GM12878 (cell line): ENCODE measurements around the gene CWC22. TPM values are rescaled to one million over a fixed set of nuclear protein-coding genes. Genes with fewer than 3 reads are reported as not detected.

Experiments
- ATAC-seq: fragments of 200-7000 bp; cut with Tn5 transposase; 3 replicates; pipeline ENCODE4 v1.9.1; 2020; ENCODE audit warnings: mild to moderate bottlenecking, moderate library complexity
- BruUV-seq: library from RNA; stranded (reverse); fragments of 400-500 nt; replicated peaks from 2 replicates; lab custom pipeline; 2021; lab: Mats Ljungman, UMichigan
- CTCF ChIA-PET: fragments of 300-600 bp; sonication (Branson Sonifier 250); formaldehyde crosslinking; extraction: SDS; loops from one replicate; lab custom pipeline; 2021; ENCODE audit warnings: inconsistent platforms; lab: Yijun Ruan, JAX
- POLR2A ChIA-PET: fragments of 350-600 bp; formaldehyde crosslinking; extraction: SDS; loops from one replicate; lab custom pipeline; 2021; ENCODE audit warnings: inconsistent platforms; lab: Charles Lee
- RAD21 ChIA-PET: fragments of 300-600 bp; sonication (Branson Sonifier 250); formaldehyde crosslinking; loops from one replicate; lab custom pipeline; 2023; ENCODE audit warnings: antibody characterized with exemption; ENCODE audit not compliant: unreplicated experiment; lab: Charles Lee
- SMC1A ChIA-PET: fragments of 300-600 bp; sonication (Branson Sonifier 250); formaldehyde crosslinking; loops from one replicate; lab custom pipeline; 2023; ENCODE audit not compliant: unreplicated experiment, uncharacterized antibody; lab: Charles Lee
- DNase-seq: peaks from one replicate; pipeline ENCODE4 v3.0.0-alpha.2; 2011; ENCODE audit warnings: low read depth, low spot score
- FAIRE-seq: peaks from 3 replicates; lab custom pipeline; 2011; peaks lifted over from hg19 to GRCh38; lab: Jason Lieb, UNC
- H2AFZ ChIP-seq: 2 replicates; pipeline ENCODE4 v1.6.0; 2011; ENCODE audit warnings: low read depth, low read length, control low read depth; ENCODE audit not compliant: control insufficient read depth
- H3K27ac ChIP-seq: 2 replicates; pipeline ENCODE4 v1.5.1; 2011; ENCODE audit warnings: control low read depth; ENCODE audit not compliant: control insufficient read depth, insufficient read depth
- H3K27me3 ChIP-seq, 2 experiments: replicated peaks in 1 of 2; 2 replicates each; pipeline versions ENCODE4 v1.6.0 to v1.6.1; 2011; ENCODE audit warnings: low read length in 1 of 2; ENCODE audit not compliant: control insufficient read depth in 2 of 2, insufficient read depth in 2 of 2
- H3K36me3 ChIP-seq, 2 experiments: 2 replicates each; pipeline ENCODE4 v1.5.1; 2011; ENCODE audit warnings: low read length in 1 of 2; ENCODE audit not compliant: control insufficient read depth in 2 of 2, insufficient read depth in 2 of 2
- H3K4me1 ChIP-seq: 2 replicates; pipeline ENCODE4 v1.6.1; 2011; ENCODE audit warnings: mild to moderate bottlenecking, low read length, moderate library complexity, mixed read lengths; ENCODE audit not compliant: control insufficient read depth, insufficient read depth
- H3K4me2 ChIP-seq: 2 replicates; pipeline ENCODE4 v1.6.0; 2011; ENCODE audit warnings: control low read depth; ENCODE audit not compliant: control insufficient read depth, insufficient read depth
- H3K4me3 ChIP-seq: fragments of 200-600 bp; sonication (generic); 2 replicates; pipeline ENCODE4 v1.5.1; 2016
- H3K79me2 ChIP-seq: 2 replicates; pipeline ENCODE4 v1.6.0; 2011; ENCODE audit warnings: low read length; ENCODE audit not compliant: control insufficient read depth, insufficient read depth
- H3K9ac ChIP-seq: 2 replicates; pipeline ENCODE4 v1.8.0; 2011; ENCODE audit warnings: low read length, control low read depth, mixed read lengths; ENCODE audit not compliant: control insufficient read depth, insufficient read depth
- H3K9me3 ChIP-seq: replicated peaks from 3 replicates; pipeline ENCODE4 v1.5.1; 2011; ENCODE audit warnings: mild to moderate bottlenecking, low read length; ENCODE audit not compliant: control insufficient read depth, insufficient read depth
- H4K20me1 ChIP-seq: 2 replicates; pipeline ENCODE4 v1.6.0; 2011; ENCODE audit not compliant: control insufficient read depth, insufficient read depth
- CHD1 ChIP-seq: IDR thresholded peaks from 2 replicates; pipeline ENCODE4 v1.6.1; 2012; ENCODE audit warnings: low read depth, low read length, improper control_type of control experiment
- JUNB ChIP-seq: IDR thresholded peaks from 2 replicates; pipeline ENCODE4 v1.6.1; 2016; ENCODE audit warnings: antibody characterized with exemption, mild to moderate bottlenecking
- LARP7 ChIP-seq: fragments of 450-650 bp; IDR thresholded peaks from 2 replicates; pipeline ENCODE4 v1.6.1; 2017; ENCODE audit warnings: mild to moderate bottlenecking
- NR2C1 ChIP-seq: fragments of 450-650 bp; IDR thresholded peaks from 2 replicates; pipeline ENCODE4 v1.6.1; 2017; ENCODE audit warnings: antibody characterized with exemption, mild to moderate bottlenecking, moderate library complexity
- SKIL ChIP-seq: fragments of 450-650 bp; IDR thresholded peaks from 2 replicates; pipeline ENCODE4 v1.6.1; 2017; ENCODE audit warnings: mild to moderate bottlenecking, low read depth, inconsistent platforms; ENCODE audit not compliant: poor library complexity, severe bottlenecking
- WGBS: methylation state at CpG from one replicate; pipeline ENCODE4 v1.1.6; 2016; ENCODE audit warnings: low lambda C conversion rate; ENCODE audit not compliant: insufficient replicate concordance, insufficient coverage; ENCODE audit errors: missing lambda C conversion rate; 5-methylcytosine and 5-hydroxymethylcytosine counted together
- in situ Hi-C: fragments of 300-500 bp; cut with MboI; formaldehyde crosslinking; loops from 9 replicates; pipeline ENCODE4 v1.14.3; 2018; ENCODE audit warnings: mixed read lengths
- intact Hi-C: fragments of 100-400 bp; cut with micrococcal nuclease; formaldehyde crosslinking; loops from one replicate; pipeline ENCODE4 v1.14.2; 2022; ENCODE audit not compliant: unreplicated experiment
- polyA plus RNA-seq, 11 experiments: library from polyadenylated mRNA; depleted of rRNA in 4 of 11; unstranded in 6 of 11; stranded (reverse) in 5 of 11; fragments of >200 nt; fragmentation: Nextera tagmentation in 4 of 11; fragmentation: Illumina TruSeq in 1 of 11; extraction: Ambion mirVana in 4 of 11; extraction: Trizol in 1 of 11; gene quantifications; 1 replicate in 1 of 11; 2 replicates in 10 of 11; pipeline versions ENCODE4 v1.2.1 to v1.2.3, GENCODE V29; 2011 to 2016; ENCODE audit warnings: inconsistent platforms in 2 of 11, missing spikeins in 2 of 11, low read depth in 1 of 11
- total RNA-seq, 4 experiments: library from RNA; depleted of rRNA in 3 of 4; stranded (reverse); fragments of >200 nt in 3 of 4; fragmentation: Illumina TruSeq in 1 of 4; extraction: Trizol in 1 of 4; gene quantifications; 2 replicates each; pipeline versions ENCODE4 v1.2.1 to v1.2.3, GENCODE V29; 2013 to 2021
- TF ChIP-seq, protein P1 (sequence below): IDR thresholded peaks from 2 replicates; pipeline ENCODE4 v1.6.1; 2012; ENCODE audit warnings: mild to moderate bottlenecking, low read depth, low read length
- TF ChIP-seq, protein P2 (sequence below): fragments of 450-650 bp; IDR thresholded peaks from 2 replicates; pipeline ENCODE4 v1.6.1; 2017; ENCODE audit warnings: low read depth, mild to moderate bottlenecking, moderate library complexity

The CWC22 gene
- total and polyA plus RNA-seq, 10 of the 15 experiments (the other 5 are each of a cell fraction or from before 2014, with no cell fraction given), result 8.2 to 38.5 (median 26.3) TPM

DNA sequence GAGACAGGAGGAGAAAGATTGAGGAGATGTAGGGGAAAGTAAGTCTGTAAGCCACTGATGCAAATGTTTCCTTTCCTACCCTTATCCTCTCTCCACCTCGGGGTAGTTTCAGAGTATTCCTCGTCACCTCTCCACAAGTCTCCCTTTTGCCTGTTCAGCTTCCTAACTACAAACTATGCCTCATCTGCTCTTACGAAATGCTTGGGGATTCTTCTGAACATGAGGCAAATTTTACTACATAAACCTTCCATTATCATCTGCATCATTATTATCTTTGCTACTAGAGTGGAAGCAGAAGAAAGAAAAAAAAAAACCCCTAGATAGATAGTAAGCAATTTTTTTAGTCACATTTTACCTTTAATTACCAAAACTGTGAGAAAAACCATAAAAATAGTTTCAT lies 43.1 kb upstream of the CWC22 start:
- intact Hi-C loops (no loop called here), in situ Hi-C loops (no loop called here)
- Histone ChIP-seq H3K9ac (no peak overlapping the region), H3K27me3 (no peaks in the 10 kb centered on the region), H4K20me1 (no peaks in the 10 kb centered on the region), H3K9me3 (no peaks in the 10 kb centered on the region), H3K4me3 (no peak overlapping the region), H3K36me3 (no peaks in the 10 kb centered on the region), H2AFZ (no peak overlapping the region), H3K4me2 (no peak overlapping the region), H3K27ac (no peak overlapping the region)
- FAIRE-seq (no peak), DNase-seq (no peak)
- POLR2A ChIA-PET, result no interaction called here
- CTCF ChIA-PET, result no interaction called here
- WGBS, result 2% methylated on average over 3 of the region's 3 CpGs
- BruUV-seq, result no TSS peak
- TF ChIP-seq, protein P1, sequence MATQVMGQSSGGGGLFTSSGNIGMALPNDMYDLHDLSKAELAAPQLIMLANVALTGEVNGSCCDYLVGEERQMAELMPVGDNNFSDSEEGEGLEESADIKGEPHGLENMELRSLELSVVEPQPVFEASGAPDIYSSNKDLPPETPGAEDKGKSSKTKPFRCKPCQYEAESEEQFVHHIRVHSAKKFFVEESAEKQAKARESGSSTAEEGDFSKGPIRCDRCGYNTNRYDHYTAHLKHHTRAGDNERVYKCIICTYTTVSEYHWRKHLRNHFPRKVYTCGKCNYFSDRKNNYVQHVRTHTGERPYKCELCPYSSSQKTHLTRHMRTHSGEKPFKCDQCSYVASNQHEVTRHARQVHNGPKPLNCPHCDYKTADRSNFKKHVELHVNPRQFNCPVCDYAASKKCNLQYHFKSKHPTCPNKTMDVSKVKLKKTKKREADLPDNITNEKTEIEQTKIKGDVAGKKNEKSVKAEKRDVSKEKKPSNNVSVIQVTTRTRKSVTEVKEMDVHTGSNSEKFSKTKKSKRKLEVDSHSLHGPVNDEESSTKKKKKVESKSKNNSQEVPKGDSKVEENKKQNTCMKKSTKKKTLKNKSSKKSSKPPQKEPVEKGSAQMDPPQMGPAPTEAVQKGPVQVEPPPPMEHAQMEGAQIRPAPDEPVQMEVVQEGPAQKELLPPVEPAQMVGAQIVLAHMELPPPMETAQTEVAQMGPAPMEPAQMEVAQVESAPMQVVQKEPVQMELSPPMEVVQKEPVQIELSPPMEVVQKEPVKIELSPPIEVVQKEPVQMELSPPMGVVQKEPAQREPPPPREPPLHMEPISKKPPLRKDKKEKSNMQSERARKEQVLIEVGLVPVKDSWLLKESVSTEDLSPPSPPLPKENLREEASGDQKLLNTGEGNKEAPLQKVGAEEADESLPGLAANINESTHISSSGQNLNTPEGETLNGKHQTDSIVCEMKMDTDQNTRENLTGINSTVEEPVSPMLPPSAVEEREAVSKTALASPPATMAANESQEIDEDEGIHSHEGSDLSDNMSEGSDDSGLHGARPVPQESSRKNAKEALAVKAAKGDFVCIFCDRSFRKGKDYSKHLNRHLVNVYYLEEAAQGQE, result no peak
- TF ChIP-seq, protein P2, sequence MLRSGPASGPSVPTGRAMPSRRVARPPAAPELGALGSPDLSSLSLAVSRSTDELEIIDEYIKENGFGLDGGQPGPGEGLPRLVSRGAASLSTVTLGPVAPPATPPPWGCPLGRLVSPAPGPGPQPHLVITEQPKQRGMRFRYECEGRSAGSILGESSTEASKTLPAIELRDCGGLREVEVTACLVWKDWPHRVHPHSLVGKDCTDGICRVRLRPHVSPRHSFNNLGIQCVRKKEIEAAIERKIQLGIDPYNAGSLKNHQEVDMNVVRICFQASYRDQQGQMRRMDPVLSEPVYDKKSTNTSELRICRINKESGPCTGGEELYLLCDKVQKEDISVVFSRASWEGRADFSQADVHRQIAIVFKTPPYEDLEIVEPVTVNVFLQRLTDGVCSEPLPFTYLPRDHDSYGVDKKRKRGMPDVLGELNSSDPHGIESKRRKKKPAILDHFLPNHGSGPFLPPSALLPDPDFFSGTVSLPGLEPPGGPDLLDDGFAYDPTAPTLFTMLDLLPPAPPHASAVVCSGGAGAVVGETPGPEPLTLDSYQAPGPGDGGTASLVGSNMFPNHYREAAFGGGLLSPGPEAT, result no peak
- TF ChIP-seq NR2C1, result no peak
- TF ChIP-seq SKIL, result no peak
- no peak for TF ChIP-seq JUNB
- TF ChIP-seq LARP7, result no peak
- no peak for TF ChIP-seq CHD1
- TF ChIP-seq, all 136 proteins: peak for 0
- no peaks in the 10 kb centered on the region for H3K4me1 ChIP-seq
- RAD21 ChIA-PET, result no interaction called here
- no peak for ATAC-seq
- no peaks in the 10 kb centered on the region for H3K79me2 ChIP-seq
- SMC1A ChIA-PET, result interaction anchor here (1.6 to 1.8 kb wide), 2 partner anchors 11 to 30 kb away, joined by 3 to 4 read pairs; no protein-coding TSS in a partner anchor
